ENCODE data around the gene D2HGDH. TPM values are rescaled to one million over a fixed set of nuclear protein-coding genes. Genes with fewer than 3 reads are reported as not detected.

The D2HGDH gene
- total RNA-seq, 4 donors from 2014 or later: 15.9 to 39.6 (median 20.3) TPM

DNA sequence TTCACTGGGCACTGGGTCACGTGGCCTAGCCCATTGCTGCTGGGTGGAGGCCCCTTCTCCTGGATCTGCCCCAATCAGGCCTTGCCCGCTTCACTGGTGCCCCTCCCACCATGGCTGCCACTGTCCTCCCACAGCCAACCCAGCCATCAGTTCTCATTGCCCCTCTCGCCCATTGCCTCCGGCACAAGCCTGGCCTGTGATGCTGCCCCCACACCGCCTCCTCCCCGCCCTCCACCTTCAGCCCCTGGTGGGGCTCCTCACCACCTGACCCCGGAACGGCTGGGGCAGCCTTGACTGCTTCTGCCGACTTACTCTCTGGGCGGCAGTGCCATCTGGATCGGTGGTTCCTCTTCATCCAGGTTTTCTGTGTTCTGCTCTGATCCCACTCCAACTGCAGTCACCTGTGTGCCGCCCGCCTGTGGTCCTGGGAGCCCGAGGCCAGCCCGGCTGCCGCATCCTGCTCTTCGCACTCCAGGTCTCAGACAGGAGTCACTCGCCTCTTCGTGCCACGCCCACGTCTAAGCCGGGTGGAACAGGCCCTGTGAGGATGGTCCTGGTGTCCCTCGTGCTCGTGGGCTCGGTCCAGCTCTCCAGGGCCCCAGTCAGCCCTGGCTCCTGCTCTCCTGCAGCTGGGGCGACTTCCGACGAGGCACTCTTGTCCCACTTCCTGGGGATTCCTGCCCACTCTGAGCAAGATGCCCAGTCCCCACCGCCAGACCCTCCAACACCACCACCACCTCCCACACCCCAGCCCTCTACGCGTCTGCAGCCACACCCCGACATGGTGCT, 14.2 kb downstream of the D2HGDH start:
- H3K4me1 ChIP-seq: no peaks in the 10 kb centered on the region
- no peak for DNase-seq
- H3K4me3 ChIP-seq: no peak overlapping the region
- no peaks in the 10 kb centered on the region for H3K9me3 ChIP-seq
- H3K27me3 ChIP-seq: no peaks in the 10 kb centered on the region
- in situ Hi-C loops (cut with MboI; ENCODE audit: low sequenced_read_pairs in 4 of 4): no loop called here
- intact Hi-C loops (cut with DNase I; ENCODE audit: low total_unique reads): no loop called here
- H3K36me3 ChIP-seq: peaks cover 0 to 52% of the 10 kb centered on the region in 2 donors
- H3K27ac ChIP-seq: no peak overlapping the region
- ATAC-seq: no peak
- TF ChIP-seq POLR2A (IDR thresholded peaks at IDR 0.05): no peak
- TF ChIP-seq, protein P1, sequence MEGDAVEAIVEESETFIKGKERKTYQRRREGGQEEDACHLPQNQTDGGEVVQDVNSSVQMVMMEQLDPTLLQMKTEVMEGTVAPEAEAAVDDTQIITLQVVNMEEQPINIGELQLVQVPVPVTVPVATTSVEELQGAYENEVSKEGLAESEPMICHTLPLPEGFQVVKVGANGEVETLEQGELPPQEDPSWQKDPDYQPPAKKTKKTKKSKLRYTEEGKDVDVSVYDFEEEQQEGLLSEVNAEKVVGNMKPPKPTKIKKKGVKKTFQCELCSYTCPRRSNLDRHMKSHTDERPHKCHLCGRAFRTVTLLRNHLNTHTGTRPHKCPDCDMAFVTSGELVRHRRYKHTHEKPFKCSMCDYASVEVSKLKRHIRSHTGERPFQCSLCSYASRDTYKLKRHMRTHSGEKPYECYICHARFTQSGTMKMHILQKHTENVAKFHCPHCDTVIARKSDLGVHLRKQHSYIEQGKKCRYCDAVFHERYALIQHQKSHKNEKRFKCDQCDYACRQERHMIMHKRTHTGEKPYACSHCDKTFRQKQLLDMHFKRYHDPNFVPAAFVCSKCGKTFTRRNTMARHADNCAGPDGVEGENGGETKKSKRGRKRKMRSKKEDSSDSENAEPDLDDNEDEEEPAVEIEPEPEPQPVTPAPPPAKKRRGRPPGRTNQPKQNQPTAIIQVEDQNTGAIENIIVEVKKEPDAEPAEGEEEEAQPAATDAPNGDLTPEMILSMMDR (IDR thresholded peaks at IDR 0.05 in 4 of 5, conservative IDR thresholded peaks at IDR 0.05 in 1 of 5): no peak

DNA sequence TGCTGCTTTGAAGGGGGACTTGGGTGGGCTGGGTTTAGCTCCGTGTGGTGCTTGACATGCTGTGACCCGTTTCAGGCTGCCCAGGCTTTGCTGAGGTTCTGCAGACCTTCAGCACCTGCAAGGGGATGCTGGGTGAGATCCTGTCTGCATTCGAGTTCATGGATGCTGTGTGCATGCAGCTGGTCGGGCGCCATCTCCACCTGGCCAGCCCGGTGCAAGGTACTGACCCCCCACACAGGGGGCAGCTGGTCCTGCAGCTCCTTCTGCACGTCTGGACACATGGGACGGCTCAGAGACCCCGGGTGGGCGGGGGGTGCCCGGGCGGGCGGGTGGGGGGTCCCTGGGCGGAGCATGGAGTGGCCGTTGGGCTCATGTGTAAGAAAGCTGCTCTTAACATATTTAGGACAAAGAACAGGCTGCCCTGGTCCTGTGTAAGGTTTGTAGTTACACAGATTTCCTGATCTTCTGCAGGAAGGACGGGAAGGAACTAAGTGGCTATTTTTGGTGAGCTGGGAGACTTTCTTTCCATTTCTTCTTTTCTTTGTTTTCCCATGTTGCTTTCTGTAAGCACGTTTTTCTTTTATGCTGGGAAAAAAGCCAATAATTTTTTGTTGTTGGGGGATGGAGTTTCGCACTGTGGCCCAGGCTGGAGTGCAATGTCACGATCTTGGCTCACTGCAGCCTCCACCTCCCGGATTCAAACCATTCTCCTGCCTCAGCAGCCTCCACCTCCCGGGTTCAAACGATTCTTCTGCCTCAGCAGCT, 15.8 kb downstream of the D2HGDH start:
- TF ChIP-seq, protein P1 (IDR thresholded peaks at IDR 0.05 in 4 of 5, conservative IDR thresholded peaks at IDR 0.05 in 1 of 5): no peak
- TF ChIP-seq POLR2A (IDR thresholded peaks at IDR 0.05): no peak
- H3K9me3 ChIP-seq: no peaks in the 10 kb centered on the region
- no peak overlapping the region for H3K27ac ChIP-seq
- intact Hi-C loops (cut with DNase I; ENCODE audit: low total_unique reads) (no loop called here), in situ Hi-C loops (cut with MboI; ENCODE audit: low sequenced_read_pairs in 4 of 4) (no loop called here)
- no peak overlapping the region for H3K4me3 ChIP-seq
- ATAC-seq (no peak), DNase-seq (no peak)
- no peaks in the 10 kb centered on the region for H3K4me1 ChIP-seq
- peaks cover 0 to 51% of the 10 kb centered on the region in 2 donors for H3K36me3 ChIP-seq
- no peaks in the 10 kb centered on the region for H3K27me3 ChIP-seq

DNA sequence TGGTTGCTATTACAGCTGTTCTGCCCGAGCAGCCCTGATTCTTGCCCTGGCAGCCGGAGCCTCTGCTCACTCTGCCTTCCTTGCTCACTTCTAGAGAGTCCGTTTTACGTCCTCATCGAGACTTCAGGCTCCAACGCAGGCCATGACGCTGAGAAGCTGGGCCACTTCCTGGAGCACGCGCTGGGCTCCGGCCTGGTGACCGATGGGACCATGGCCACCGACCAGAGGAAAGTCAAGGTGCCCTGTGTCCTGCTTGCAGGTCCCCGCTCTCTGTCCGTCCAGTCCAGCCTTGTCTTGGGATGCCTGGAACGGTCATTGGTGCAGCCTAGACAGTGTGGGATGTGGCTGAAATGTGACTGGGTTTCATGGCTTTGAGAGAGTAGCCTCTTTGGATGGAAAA, 16.7 kb downstream of the D2HGDH start:
- DNase-seq: no peak
- in situ Hi-C loops (cut with MboI; ENCODE audit: low sequenced_read_pairs in 4 of 4): no loop called here
- intact Hi-C loops (cut with DNase I; ENCODE audit: low total_unique reads): no loop called here
- H3K4me3 ChIP-seq: no peak overlapping the region
- H3K27ac ChIP-seq: no peak overlapping the region
- no peaks in the 10 kb centered on the region for H3K27me3 ChIP-seq
- H3K4me1 ChIP-seq: no peaks in the 10 kb centered on the region
- H3K9me3 ChIP-seq: no peaks in the 10 kb centered on the region
- peaks cover 0 to 49% of the 10 kb centered on the region in 2 donors for H3K36me3 ChIP-seq
- no peak for ATAC-seq
- no peak for TF ChIP-seq POLR2A (IDR thresholded peaks at IDR 0.05)
- TF ChIP-seq, protein P1 (IDR thresholded peaks at IDR 0.05 in 4 of 5, conservative IDR thresholded peaks at IDR 0.05 in 1 of 5): no peak

DNA sequence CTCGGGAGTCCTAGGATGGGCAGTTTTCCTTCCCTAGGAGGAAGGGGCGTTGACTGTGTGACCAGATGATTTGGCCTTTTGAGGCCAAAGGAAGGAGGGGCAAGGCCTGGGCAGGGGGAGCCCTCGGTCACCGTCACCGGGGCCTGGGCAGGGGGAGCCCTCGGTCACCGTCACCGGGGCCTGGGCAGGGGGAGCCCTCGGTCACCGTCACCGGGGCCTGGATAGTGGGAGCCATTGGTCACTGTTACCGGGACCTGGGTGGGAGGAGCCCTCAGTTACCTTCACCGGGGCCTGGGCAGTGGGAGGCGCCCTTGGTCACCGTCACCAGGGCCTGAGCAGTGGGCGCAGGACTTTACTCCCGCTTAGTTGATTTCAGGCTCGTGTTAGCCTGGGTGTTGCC, 17.3 kb downstream of the D2HGDH start:
- Histone ChIP-seq H3K36me3 (peaks cover 0 to 56% of the 10 kb centered on the region in 2 donors), H3K4me1 (no peaks in the 10 kb centered on the region), H3K27ac (no peak overlapping the region), H3K9me3 (no peaks in the 10 kb centered on the region), H3K4me3 (no peak overlapping the region), H3K27me3 (no peaks in the 10 kb centered on the region)
- intact Hi-C loops (cut with DNase I; ENCODE audit: low total_unique reads) (no loop called here), in situ Hi-C loops (cut with MboI; ENCODE audit: low sequenced_read_pairs in 4 of 4) (no loop called here)
- TF ChIP-seq, protein P1 (IDR thresholded peaks at IDR 0.05 in 4 of 5, conservative IDR thresholded peaks at IDR 0.05 in 1 of 5): no peak
- TF ChIP-seq POLR2A (IDR thresholded peaks at IDR 0.05): no peak
- ATAC-seq: no peak
- DNase-seq: no peak
